T1000 (cell line): ENCODE results near the gene GPM6B.

Experiments used
- DNase-seq: peaks from one replicate; lab custom pipeline; 2025; ENCODE audit warnings: mixed read lengths; lab: John Stamatoyannopoulos, UW

The GPM6B gene

GRCh38 chrX:13825178-13825762 lies 8.4 kb upstream of the GPM6B start:
- no peak for DNase-seq

GRCh38 chrX:13824746-13825145 lies 7.9 kb upstream of the GPM6B start:
- no peak for DNase-seq

- no peak for DNase-seq
Measured at GRCh38 chrX:13821738-13822137, 4.8 kb upstream of the GPM6B start.

- no peak for DNase-seq
Measured at GRCh38 chrX:13816176-13816575, 717 bp downstream of the GPM6B start.

- DNase-seq = no peak
Measured at GRCh38 chrX:13815664-13816063, 1.2 kb downstream of the GPM6B start.

GRCh38 chrX:13808865-13809264 lies 8.0 kb downstream of the GPM6B start:
- DNase-seq = no peak

GRCh38 chrX:13808293-13808692 lies 8.6 kb downstream of the GPM6B start:
- no peak for DNase-seq

- DNase-seq = no peak
Measured at GRCh38 chrX:13805241-13805640, 11.7 kb downstream of the GPM6B start.

- DNase-seq = no peak
Measured at GRCh38 chrX:13803116-13803515, 13.8 kb downstream of the GPM6B start.

GRCh38 chrX:13798184-13798583 lies 18.7 kb downstream of the GPM6B start:
- DNase-seq = no peak

GRCh38 chrX:13797512-13797911 lies 19.4 kb downstream of the GPM6B start:
- DNase-seq = no peak

- no peak for DNase-seq
Measured at GRCh38 chrX:13794417-13794816, 22.5 kb downstream of the GPM6B start.

GRCh38 chrX:13793897-13794296 lies 23.0 kb downstream of the GPM6B start:
- no peak for DNase-seq

- DNase-seq = no peak
Measured at GRCh38 chrX:13791559-13791958, 25.3 kb downstream of the GPM6B start.

- no peak for DNase-seq
Measured at GRCh38 chrX:13791145-13791544, 25.7 kb downstream of the GPM6B start.

GRCh38 chrX:13790206-13791131 lies 26.4 kb downstream of the GPM6B start:
- no peak for DNase-seq

GRCh38 chrX:13786048-13786447 lies 30.8 kb downstream of the GPM6B start:
- DNase-seq = no peak

- DNase-seq = no peak
Measured at GRCh38 chrX:13780868-13781427, 35.9 kb downstream of the GPM6B start.

GRCh38 chrX:13778916-13779315 lies 38.0 kb downstream of the GPM6B start:
- DNase-seq = no peak

- no peak for DNase-seq
Measured at GRCh38 chrX:13776387-13776786, 40.5 kb downstream of the GPM6B start.

- no peak for DNase-seq
Measured at GRCh38 chrX:13775837-13776236, 41.1 kb downstream of the GPM6B start.

GRCh38 chrX:13774696-13775095 lies 42.2 kb downstream of the GPM6B start:
- DNase-seq = no peak

- DNase-seq = no peak
Measured at GRCh38 chrX:13770013-13770535, 46.8 kb downstream of the GPM6B start.
